ENCODE data around the gene USP13.
"Not testable (repeated sequence)": the region's sequence is repeated elsewhere in the genome, so short reads cannot be mapped to it uniquely, and the experiment has no call there.

USP13 gene

GRCh38 chr3:179733797-179734196 is 81.0 kb downstream of the USP13 start:
- no peak for DNase-seq (ENCODE audit: extremely low read depth in 1 of 2, low read depth in 1 of 2)

DNA sequence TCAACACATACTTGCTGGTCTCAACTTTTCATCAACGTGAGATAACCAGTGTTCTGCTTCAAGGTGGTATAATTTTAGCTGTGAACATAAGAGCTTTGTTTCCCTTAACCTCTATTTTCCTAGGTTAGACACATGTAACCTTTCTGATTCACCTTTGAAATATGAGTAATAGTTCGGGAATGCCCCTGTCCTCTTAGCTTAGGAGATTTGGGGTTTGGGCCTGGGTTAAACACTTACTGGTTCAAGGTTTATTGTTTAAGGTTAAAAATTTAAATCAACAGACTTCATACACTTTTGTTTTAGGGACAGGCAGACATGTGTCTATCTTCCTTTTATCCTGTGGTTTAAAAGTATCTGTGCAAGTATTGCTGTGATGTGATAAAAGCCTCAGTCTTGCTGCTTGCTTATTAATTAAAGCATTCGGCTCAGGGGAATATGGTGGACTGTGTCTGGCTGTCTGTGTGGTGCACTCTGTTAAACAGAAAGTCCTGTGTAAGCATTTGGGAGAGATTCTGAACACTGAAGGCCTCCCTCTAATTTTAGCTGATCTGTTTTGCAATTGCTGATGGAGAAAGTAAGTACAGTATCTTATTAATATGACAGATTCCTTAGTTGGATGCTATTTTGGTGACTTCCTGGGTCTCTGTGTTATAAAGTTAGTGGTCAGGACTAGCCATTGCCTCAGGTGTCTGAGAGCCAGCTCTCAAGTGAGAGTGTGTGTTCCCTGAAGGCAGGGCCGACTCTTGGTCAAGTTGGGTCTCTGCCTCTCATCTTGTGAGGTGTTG is 81.8 kb downstream of the USP13 start:
- DNase-seq (ENCODE audit: extremely low read depth in 1 of 2, low read depth in 1 of 2), result no peak

- no peak for DNase-seq (ENCODE audit: extremely low read depth in 1 of 2, low read depth in 1 of 2)
These were observed 82.5 kb downstream of the USP13 start for GRCh38 chr3:179735321-179735720.

- DNase-seq (ENCODE audit: extremely low read depth in 1 of 2, low read depth in 1 of 2), result no peak
These were observed 86.2 kb downstream of the USP13 start for GRCh38 chr3:179738998-179739397.

GRCh38 chr3:179739816-179740594 is 87.2 kb downstream of the USP13 start:
- no peak for DNase-seq (ENCODE audit: extremely low read depth in 1 of 2, low read depth in 1 of 2)

DNA sequence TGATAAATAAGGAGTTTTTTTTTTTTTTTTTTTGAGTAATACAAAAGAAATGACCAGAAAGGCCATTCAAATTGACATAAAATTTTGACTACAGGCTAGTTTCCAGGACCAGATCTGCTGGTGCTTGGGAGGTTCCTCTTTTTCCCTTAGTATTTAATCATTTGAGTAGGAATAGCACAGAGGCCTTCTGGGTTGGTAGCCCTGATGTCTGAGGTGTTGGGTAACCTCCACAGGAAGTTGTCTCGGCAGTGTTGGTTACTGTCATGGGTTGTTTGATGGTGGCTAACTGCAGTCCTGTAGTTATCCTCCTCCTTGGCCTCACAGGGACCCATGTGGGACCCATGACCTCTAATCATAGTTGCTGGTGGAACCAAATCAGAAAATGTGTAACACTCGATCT is 91.1 kb downstream of the USP13 start:
- no peak for DNase-seq (ENCODE audit: extremely low read depth in 1 of 2, low read depth in 1 of 2)

- no peak for DNase-seq (ENCODE audit: extremely low read depth in 1 of 2, low read depth in 1 of 2)
These were observed 91.8 kb downstream of the USP13 start for GRCh38 chr3:179744667-179745066.

DNA sequence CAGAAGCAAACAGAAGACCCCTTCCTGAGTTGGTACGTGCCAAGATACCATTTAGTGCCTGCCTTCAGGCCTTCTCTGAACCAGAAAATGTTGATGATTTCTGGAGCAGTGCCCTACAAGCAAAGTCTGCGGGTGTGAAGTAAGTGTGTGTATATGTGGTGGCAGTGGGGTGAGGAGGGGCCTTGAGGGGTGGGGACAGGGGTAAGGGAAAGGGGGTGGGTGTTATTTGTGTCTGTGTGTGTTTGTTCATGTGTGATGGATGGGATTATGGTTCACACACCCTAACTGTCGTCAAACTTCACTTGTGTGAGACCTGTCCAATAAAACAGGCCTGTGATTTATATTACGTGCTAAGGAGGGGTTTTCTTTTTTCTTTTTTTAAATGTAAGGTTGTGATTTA is 92.2 kb downstream of the USP13 start:
- DNase-seq (ENCODE audit: extremely low read depth in 1 of 2, low read depth in 1 of 2), result no peak

DNA sequence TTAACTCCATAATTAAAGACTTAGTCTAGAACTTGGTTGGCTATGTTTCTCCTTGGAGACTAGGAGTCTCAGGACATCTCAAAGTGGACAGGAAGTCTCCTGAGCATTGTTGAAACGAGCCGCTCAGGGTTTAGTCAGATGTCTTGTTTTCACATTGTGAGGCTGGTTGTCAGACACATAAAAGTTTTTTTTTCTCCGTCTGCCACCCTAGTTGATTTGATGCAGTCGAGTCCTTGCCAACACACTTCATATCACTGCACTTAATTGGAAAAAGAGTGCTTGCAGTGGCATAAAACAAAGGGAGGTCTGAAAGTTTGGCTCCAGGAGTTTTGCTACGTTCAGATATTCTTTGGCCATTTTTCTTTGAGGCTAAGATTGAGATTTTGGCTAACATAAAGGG is 92.9 kb downstream of the USP13 start:
- DNase-seq (ENCODE audit: extremely low read depth in 1 of 2, low read depth in 1 of 2), result no peak

DNA sequence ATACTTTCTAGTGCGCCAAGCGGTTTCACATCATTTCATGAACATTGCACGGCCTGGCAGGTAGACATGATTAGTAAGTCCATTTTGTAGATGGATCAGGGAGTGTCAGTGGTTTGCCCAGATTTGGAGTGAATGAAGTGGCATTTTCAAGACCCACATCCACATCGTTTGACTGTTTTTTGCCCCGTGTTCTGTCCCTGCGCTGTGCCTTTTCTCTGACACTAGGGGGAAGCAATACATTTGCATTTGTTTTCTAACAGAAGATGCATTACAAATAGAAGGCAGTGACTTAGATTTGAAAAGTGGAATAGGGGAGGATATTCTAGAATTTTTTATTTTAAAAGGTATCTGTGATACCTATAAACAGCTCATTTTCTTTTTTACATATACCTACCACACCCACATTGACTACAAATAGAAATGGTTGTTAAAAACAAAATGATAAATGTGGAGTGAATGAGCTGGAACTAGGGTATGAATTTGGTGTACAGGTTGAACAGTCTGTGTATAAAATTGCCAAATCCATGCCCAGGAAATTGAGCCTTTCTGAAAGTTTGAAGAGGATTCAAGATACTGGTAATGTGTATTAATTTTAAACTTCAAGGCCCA is 98.0 kb downstream of the USP13 start:
- DNase-seq (ENCODE audit: extremely low read depth in 1 of 2, low read depth in 1 of 2), result no peak

GRCh38 chr3:179760944-179761343 is 108.1 kb downstream of the USP13 start:
- no peak for DNase-seq (ENCODE audit: extremely low read depth in 1 of 2, low read depth in 1 of 2)

- no peak for DNase-seq (ENCODE audit: extremely low read depth in 1 of 2, low read depth in 1 of 2)
These were observed 112.6 kb downstream of the USP13 start for GRCh38 chr3:179765396-179765795.

DNA sequence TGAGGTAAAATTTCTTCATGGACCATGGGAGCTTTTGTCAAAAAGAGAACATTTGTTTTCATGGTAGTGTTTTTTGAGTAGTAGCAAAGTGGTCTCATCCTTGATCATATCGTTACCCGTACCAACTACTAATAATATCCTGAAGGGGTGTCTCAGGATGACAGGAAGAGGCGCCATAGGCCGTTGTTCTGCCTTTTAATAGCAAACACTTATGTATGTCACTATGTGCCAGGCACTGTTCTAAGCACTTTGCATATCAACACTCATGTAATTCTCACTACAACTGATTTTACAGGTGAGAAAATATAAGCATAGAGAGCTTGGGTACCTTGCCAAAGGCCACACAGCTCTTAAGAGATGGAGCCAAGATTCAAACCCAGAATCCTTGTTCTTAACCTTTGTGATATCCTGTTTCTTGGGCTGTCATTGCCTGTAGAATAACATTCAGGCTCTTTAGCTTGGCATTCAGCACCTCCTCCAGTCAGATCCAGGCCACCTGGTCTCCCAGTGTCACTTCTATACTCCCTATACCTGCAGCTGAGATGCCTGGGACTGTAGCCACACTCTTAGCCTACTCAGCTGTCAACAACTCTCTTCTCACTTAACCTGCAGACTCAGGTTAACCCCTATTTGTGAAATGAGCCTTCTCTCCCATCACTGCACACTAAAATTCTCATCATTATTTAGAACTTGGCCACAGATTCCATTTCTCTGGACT is 113.7 kb downstream of the USP13 start:
- no peak for DNase-seq (ENCODE audit: extremely low read depth in 1 of 2, low read depth in 1 of 2)

DNA sequence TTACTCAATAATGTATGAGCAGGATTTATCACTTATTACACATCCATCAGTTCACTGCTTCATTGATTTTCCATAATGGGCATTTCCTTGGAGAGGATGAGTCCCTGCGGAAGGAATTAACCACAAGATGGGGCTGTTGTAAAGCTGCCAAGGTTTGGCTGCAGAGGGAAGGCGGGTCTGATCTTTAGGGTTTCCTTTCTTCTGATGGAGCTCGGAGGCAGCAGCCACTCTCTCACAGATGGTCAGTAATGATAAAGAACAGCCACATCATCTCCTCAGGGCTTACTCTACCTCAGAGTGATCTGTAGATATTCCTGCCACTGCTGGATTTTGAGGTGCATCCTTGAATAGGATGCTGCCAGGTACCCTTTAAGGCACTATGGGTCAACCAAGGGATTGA is 115.2 kb downstream of the USP13 start:
- DNase-seq (ENCODE audit: extremely low read depth in 1 of 2, low read depth in 1 of 2), result no peak

GRCh38 chr3:179769411-179770247 is 116.8 kb downstream of the USP13 start:
- DNase-seq (ENCODE audit: extremely low read depth in 1 of 2, low read depth in 1 of 2), result no peak

GRCh38 chr3:179771797-179772196 is 119.0 kb downstream of the USP13 start:
- DNase-seq (ENCODE audit: extremely low read depth in 1 of 2, low read depth in 1 of 2), result no peak

- DNase-seq (ENCODE audit: extremely low read depth in 1 of 2, low read depth in 1 of 2), result no peak
These were observed 119.5 kb downstream of the USP13 start for GRCh38 chr3:179772297-179772696.

DNA sequence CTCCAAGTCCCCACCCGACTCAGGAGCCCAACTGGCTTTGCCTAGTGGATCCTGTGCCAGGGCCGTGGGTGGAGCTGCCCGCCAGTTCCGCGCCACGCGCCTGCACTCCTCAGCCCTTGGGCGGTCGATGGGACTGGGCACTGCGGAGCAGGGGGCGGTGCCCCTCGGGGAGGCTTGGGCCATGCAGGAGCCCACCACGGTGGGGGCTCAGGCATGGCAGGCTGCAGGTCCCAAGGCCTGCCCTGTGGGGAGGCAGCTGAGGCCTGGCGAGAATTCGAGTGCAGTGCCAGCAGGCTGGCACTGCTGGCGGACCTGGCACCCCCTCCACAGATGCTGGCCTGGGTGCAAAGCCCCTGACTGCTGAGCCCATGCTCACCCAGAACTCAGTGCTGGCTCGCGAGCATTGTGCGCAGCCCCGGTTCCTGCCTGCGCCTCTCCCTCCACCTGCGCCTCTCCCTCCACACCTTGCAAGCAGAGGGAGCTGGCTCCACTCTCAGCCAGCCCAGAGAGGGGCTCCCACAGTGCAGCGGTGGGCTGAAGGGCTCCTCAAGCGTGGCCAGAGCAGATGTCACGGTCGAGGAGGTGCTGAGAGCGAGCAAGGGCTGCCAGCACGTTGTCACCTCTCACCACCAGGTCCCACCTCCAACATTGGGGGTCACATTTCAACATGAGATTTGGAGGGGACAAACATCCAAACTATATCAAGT is 122.7 kb downstream of the USP13 start:
- no peak for DNase-seq (ENCODE audit: extremely low read depth in 1 of 2, low read depth in 1 of 2)

DNA sequence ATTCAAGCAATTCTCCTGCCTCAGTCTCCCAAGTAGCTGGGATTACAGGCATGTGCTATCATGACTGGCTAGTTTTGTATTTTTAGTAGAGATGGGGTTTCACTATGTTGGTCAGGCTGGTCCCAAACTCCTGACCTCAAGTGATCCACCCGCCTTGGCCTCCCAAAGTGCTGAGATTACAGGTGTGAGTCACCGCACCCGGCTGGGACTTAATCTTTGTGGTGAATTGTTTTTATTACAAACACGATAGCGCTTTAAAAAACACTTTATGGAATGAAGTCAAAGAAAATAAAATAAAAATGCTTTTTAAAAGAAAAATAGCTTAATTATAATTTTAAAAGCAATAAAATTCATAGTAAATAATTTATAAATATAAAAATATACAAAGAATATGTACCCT is 130.0 kb downstream of the USP13 start:
- DNase-seq (ENCODE audit: extremely low read depth in 1 of 2, low read depth in 1 of 2), result not testable (repeated sequence)

DNA sequence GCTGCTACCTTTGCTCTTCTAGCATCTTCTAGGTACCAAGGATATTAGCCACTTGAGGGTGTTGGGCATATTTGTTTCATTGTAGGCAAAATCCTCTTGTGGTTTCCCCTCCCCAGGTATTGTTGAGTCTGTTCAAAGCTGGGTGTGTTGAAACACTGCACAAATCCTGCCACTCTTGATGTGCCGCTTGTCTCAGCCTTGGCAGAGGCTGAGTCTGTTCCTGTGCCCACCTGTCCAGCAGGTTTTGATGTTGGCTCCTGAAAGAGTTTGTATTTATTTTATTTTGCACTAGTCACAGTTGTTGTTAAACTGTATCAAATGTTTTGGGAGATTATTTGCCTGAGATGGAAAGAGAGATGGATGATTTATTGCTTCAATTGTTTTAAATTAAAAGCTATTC is 136.2 kb downstream of the USP13 start:
- no peak for DNase-seq (ENCODE audit: extremely low read depth in 1 of 2, low read depth in 1 of 2)
